SK-N-DZ (cell line): ENCODE data around the gene SKOR2.
"Not testable (repeated sequence)": the region's sequence is repeated elsewhere in the genome, so short reads cannot be mapped to it uniquely, and the experiment has no call there.

Experiments
- DNase-seq: peaks from one replicate; pipeline ENCODE4 v3.0.0-alpha.2; 2015; ENCODE audit warnings: low spot score

SKOR2 gene

DNA sequence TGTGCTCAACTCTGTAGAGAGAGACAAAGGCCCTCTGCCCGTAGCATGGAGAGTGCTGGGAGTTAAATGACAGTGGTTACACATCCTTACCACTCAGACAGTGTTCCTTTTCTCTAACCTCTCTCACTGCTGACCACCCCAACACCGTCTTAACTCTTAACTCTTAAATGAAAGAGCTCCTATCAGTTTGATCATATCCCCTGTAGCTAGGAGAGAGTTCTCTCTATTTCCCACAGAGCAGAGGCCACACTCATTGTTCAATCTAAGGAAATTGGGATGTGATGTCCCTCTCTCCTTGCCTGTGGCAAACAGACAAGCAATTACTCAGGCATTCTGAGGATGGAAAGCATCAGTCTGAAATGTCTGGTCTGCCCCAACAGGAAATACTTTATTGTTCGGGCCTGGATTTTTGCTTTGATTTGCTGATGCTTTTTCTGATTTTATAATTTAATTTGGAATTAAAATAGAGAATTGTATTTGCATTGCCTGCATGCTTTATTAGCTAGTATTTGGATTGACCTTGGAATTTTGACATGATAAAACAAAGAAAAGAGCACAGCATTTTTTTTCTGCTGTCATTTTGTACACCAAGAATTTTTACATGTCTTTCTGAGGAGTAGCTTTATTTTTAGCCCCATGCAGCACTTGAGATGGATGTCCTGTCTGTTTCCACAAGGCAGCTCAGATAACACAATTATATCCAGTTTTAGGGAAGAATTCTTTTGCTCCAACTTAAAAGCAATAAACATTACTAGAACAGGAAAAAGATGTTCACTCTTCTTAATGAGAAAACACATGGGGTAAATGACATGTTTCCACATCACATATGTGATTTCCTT, 47.6 kb downstream of the SKOR2 start:
- no peak for DNase-seq

DNA sequence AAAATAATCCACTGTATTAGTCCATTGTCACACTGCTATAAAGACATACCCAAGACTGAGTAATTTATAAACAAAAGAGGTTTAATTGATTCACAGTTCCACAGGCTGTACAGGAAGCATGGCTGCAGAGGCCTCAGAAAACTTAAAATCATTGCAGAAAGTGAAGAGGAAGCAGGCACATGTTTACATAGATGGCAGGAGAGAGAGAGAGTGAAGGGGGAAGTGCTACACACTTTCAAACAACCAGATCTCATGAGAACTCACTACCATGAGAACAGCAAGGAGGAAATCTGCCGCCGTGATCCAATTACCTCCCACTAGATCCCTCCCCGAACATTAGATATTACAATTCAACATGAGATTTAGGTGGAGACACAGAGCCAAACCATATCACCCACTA, 55.5 kb downstream of the SKOR2 start:
- not testable (repeated sequence) for DNase-seq

DNA sequence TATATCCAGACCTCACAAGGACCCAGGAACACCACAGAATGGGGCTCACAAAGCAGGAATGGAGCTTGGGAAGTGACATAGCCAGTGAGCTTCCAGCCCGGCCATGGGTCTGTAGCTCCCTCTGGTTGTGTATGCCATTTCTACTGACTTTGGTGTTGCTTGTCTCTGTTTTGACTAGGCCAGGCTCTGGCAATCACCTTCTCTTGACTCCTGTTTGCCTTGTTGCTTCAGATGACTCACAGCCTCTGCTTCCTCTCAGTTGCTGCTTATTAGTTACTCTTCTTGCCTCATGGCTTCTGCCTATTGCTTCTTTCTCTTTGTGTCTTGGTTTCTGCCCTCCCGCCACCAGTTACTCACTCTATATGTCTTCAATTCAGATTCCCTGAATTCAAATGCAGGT, 59.5 kb downstream of the SKOR2 start:
- no peak for DNase-seq

DNA sequence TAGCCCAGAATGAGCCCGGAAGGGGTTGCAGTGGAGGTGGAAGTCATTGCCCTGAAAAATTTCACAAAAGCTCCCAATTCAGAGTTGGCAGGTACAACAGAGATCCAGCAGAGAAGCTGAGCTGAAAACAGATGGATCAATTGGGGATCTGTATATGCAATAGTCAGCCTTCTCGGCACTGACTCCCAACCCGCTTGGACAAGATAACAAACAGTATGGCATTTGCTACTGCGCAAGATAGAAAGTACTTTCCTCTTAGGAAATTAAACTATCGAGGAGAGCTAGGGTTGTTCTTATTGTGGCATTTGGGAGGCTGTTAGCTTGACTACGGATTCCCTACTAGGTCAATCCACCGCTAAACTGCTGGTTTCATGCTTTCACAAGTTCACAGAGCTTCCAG, 63.7 kb downstream of the SKOR2 start:
- no peak for DNase-seq

DNA sequence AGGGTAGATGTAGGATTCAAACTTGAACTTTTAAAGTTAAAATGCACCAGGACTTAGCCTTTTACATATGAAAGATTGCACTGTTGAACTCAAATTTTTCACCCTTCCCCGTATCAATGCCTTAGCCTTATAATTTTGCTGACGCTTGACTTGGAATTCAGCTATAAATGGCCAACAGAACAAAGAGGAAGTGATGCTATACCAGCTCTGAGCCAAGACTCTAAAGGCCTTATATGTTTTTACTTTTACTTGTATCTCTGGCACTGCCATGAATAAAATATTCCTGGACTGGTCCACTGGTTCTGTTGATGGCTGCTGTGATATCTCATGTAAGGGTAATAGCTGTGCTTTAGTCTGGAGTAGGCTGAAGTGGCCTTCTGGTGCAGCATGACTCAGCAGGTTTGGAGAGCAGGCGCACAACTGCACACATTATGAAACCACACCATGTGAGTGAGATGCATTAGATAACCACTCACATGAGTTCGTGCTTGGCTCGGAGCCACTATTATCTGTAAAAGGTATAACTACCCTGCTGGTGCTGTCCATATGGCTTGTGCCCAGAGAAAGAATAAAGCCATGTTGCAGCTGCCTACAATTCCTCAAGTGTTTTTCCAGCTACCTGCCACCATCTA, 66.9 kb downstream of the SKOR2 start:
- DNase-seq = peak; percentile 20

DNA sequence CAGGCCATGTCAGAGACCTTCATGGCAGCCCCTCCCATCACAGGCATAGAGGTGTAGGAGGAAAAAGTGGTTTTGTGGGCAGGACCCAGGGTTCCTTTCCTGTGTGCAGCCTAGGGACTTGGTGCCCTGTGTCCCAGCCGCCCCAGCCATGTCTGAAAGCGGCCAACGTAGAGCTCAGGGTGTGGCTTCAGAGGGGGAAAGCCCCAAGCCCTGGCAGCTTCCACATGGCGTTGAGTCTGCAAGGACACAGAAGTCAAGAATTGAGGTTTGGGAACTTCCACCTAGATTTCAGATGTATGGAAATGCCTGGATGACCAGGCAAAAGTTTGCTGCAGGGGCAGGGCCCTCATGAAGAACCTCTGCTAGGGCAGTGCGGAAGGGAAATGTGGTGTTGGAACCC, 69.3 kb downstream of the SKOR2 start:
- DNase-seq = not testable (repeated sequence)

DNA sequence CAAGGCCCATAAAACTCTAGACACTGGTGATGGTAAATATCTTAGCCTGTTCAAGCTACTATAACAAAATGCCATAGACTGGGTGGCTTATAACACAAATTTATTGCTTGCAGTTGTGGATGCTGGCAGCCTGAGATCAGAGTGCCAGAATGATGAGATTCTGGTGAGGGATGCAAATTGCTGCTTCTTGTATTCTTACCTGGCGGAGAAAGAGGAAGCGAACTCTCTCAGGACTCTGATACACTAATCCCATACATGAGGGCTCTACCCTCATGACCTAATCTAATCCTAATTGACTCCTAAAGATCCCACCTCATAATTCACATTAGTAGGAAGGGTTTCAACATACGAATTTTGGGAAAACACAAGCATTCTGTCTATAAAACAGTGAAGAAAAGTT, 70.7 kb downstream of the SKOR2 start:
- DNase-seq = no peak

DNA sequence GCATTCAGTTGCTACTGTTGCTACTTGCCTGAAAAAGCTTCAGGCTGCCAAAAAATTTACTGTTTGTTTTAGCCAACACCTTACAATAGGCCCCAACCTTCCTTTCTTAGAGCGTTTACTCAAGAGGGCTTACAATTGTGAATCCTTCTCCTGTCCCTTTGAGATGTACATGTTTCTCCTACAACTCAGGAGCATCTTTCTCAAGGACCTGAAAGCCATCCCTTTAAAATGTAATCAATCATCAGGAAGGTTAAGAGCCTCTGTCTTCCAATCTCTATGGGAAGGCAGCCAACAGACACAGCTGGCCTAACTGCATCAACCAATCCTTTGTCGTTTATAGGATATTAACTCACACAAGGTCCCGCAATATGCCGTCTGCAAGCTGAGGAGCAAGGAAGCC, 71.9 kb downstream of the SKOR2 start:
- no peak for DNase-seq

DNA sequence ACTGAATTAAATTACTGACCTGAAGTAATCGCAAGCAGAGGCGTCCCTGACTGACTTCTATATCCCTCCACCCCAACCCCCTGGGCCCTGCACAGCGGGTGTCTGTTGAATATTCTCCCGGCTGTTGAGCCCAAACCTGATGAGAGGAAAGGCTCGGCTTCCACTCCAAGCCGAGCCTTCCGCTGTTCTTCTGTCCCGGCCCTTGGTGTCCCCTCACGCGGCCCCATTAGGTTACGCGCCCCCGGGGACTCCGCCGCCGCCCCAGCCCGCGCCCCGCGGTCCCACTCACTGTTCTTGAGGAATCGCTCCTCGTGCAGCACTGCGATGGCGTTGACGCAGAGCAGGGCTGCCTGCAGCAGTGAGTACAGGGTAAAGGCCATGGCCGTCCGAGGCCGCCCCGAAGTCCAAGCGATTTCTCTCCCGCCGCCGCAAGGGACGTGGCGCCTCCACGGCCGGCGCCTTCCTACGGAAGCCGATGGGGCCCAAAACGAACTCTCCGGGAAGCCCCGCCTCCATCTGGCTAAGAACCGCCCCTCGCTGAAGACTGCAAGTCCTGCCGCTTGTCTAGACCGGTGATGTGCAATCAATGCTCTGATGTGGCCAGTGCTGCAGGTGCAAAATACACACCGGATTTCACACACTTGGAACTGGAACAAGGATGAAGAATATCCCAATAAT, 75.4 kb downstream of the SKOR2 start, which contains the start of gene IER3IP1:
Gene IER3IP1, minus strand, starts transcription at position 467 of the 678 bp plus-strand sequence. Its CDS starts 87 bp downstream, at position 380.
- DNase-seq = peak; percentile 88

DNA sequence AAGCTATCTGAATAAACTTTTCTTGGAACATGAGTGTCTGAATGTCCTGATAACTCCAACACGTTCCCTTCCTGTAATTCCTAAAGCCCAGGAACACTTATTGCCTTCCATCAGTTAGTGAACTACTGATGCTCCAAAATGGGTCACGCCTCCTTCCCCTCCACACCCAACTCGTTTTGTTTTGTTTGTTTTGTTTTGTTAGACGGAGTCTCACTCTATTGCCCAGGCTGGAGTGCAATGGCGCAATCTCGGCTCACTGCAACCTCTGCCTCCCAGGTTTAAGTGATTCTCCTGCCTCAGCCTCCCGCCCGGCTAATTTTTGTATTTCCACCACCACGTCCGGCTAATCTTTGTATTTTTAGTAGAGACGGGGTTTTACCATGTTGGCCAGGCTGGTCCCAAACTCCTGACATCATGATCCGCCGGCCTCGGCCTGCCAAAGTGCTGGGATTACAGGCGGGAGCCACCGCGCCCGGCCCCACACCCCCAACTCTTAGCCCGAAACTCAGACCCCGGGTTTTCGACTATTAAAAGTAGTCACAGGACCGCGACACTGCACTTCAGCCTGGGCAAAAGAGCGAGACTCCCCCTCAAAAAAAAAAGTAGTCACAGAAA, 76.1 kb downstream of the SKOR2 start:
- no peak for DNase-seq

DNA sequence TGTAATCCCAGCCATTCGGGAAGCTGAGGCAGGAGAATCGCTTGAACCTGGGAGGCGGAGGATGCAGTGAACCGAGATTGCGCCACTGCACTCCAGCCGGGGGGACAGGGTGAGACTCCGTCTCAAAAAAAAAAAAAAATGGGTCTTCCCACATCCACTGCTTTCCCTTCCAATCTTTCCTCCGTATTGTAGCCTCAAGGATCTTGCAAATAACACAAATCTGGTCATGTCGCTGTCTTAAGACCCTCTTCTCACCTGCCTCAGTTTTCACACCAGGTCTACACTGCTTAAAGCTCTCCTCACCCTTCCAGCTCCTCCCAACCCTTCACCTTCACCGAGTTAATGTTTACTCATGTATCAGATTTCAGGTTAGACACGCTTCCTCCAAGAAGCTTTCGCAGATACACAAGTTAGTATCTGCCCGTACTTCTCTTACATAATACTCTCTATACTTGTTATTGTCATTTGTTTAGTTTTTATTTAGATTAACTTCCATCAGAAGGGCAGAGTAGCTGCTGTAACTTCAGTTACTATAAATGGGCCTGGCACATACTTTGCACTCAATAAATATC, 76.8 kb downstream of the SKOR2 start:
- DNase-seq = no peak

DNA sequence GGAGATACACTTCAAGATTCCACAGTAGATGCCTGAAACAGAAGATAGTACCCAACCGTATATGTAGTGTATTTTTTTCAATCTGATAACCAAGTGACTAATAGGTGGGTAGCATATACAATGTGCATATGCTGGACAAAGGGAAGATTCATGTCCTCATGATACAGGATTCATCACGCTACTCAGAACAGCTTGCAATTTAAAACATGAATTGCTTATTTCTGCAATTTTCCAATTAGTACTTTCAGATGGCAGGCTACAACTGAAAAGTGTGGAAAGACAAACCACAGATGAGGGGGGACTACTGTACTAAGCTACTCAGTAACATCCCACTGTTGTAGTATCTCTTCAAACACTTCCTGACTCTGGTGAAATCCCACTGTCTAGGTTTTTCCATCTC, 79.0 kb downstream of the SKOR2 start:
- no peak for DNase-seq

DNA sequence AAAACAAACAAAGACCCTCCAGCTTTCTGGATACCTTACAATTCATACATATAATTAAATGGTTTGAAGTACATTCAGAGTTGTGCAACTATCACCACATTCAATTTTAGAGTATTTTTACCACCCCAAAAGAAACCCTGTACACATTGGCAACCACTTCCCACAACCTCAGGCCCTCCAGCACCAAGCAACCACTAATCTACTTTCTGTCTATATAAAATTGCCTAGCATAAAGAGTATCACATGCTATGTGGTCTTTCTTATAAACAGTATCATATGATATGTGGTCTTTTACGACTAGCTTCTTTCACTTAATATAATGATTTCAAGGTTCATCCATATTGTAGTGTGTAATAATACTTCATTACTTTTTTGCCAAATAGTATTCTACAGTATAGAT, 82.5 kb downstream of the SKOR2 start:
- DNase-seq = no peak

DNA sequence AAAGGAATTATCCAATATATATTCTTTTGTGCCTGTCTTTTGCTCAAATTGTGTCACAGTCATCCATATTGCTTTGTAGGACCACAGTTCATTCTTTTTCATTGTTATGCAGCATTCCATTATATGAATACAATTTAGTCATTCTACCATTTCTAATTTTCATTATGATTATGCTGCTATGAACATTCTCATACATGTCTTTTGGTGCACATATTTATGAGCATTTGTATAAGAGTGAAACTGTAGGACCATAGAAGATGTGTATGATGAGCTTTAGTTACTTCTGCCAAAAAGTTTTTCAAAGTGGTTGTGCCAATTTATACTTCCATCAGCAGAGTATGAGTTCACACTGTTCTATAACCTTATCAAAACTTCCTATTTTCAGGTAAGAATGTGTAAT, 83.0 kb downstream of the SKOR2 start:
- no peak for DNase-seq

DNA sequence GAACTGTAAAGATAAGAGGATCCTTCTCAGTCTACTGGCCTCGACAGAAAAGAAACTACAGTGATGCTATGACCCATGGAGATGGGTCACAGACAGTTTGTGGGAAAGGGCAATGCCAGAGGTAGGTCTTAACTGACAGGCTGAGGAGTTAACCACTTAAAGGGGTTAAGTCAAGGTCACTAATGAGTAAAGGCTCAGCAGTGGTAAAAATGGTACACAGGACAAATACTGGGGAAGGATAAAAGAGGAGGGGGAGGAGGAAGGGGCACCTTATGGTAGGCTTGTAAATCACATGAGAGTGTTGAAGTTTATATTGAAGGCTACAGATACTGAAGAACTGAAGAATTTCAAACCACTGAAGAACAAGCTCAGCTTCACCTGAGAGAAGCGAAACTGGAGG, 85.2 kb downstream of the SKOR2 start:
- no peak for DNase-seq

DNA sequence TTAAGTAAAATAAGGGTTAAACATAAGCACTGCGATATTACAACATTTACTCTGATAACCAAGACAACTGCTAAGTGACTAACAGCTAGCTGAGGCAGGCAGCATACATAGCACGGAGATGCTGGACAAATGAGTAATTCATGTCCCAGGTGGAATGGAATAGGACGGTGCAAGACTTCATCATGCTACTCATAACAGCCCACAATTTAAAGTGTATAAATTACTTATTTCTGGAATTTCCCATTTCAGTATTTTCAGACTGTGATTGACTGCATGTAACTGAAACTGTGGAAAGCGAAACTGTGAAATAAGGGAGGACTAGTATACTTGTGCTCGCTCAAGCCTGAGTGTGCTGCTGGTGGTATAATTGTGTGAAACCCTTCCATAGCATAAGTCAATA, 88.2 kb downstream of the SKOR2 start:
- no peak for DNase-seq

DNA sequence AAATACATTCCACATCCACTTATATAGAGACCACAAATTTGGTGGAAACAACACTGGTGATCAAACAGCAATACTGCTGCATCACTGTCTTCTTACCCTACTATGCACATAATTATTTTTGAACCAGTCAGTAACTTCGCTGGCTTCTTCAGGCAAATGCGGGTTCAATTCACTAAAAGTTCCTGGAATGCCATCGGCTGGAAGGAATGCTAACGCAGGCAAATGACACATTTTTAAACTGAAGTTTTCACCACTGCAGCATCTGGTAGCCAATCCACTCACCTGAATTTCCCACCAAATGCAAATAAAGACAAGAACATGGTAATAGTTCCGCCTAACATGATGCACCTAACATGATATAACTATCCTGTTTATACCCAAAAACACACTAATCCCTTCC, 91.2 kb downstream of the SKOR2 start:
- no peak for DNase-seq

DNA sequence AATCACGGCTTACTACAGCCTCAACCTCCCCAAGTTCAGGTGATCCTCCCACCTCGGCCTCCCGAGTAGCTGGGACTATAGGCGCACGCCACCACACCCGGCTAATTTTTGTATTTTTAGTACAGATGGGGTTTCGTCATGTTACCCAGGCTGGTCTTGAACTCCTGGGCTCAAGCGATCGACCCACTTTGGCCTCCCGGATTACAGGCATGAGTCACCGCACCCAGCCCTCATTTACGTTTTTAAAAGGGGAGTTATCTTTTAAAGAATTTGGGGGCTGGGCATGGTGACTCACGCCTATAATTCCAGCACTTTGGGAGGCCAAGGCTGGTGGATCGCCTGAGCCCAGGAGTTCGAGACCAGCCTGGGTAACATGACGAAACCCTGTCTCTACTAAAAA, 93.1 kb downstream of the SKOR2 start:
- not testable (repeated sequence) for DNase-seq
